ENCODE data around the gene CDH12. TPM values are rescaled to one million over a fixed set of nuclear protein-coding genes. Genes with fewer than 3 reads are reported as not detected.
"Not testable (repeated sequence)": the region's sequence is repeated elsewhere in the genome, so short reads cannot be mapped to it uniquely, and the experiment has no call there.

Gene CDH12
- total RNA-seq, 3 donors from 2014 or later: 0.33 to 2.6 (median 1.1) TPM

GRCh38 chr5:22242532-22242931, 610.6 kb downstream of the CDH12 start:
- TF ChIP-seq POLR2A (IDR thresholded peaks at IDR 0.05): no peak
- no peak for DNase-seq (ENCODE audit: low spot score in 2 of 2)
- no peak overlapping the region for H3K4me3 ChIP-seq
- no peaks in the 10 kb centered on the region for H3K9me3 ChIP-seq
- H3K36me3 ChIP-seq: peaks cover 4% of the 10 kb centered on the region
- intact Hi-C loops (cut with DNase I; ENCODE audit: low total_unique reads): no loop called here
- H3K4me1 ChIP-seq: no peaks in the 10 kb centered on the region
- H3K27ac ChIP-seq: no peak overlapping the region
- H3K27me3 ChIP-seq: no peaks in the 10 kb centered on the region

DNA sequence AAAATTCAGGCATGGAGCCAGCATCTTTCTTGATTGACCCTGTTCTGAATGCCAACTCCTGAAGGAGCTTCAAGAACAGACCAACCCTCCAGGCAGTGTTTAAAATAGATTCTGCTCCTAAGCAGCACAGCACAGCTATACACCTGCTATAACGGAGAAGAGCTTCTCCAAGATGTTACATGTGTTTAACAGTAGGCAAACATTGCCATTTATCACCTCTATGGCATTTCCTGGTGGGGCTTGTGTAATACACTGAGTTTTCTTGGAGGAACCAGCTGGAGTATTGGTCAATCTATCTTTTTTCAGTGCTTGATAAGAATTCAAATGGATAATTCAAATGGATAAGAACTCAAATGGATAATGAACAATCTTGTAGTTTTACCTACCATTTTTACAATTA, 615.1 kb downstream of the CDH12 start:
- Histone ChIP-seq H3K4me1 (no peaks in the 10 kb centered on the region), H3K4me3 (no peak overlapping the region), H3K36me3 (peaks cover 4% of the 10 kb centered on the region), H3K27me3 (no peaks in the 10 kb centered on the region), H3K9me3 (no peaks in the 10 kb centered on the region), H3K27ac (no peak overlapping the region)
- TF ChIP-seq, protein P1, sequence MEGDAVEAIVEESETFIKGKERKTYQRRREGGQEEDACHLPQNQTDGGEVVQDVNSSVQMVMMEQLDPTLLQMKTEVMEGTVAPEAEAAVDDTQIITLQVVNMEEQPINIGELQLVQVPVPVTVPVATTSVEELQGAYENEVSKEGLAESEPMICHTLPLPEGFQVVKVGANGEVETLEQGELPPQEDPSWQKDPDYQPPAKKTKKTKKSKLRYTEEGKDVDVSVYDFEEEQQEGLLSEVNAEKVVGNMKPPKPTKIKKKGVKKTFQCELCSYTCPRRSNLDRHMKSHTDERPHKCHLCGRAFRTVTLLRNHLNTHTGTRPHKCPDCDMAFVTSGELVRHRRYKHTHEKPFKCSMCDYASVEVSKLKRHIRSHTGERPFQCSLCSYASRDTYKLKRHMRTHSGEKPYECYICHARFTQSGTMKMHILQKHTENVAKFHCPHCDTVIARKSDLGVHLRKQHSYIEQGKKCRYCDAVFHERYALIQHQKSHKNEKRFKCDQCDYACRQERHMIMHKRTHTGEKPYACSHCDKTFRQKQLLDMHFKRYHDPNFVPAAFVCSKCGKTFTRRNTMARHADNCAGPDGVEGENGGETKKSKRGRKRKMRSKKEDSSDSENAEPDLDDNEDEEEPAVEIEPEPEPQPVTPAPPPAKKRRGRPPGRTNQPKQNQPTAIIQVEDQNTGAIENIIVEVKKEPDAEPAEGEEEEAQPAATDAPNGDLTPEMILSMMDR (IDR thresholded peaks at IDR 0.05): no peak
- TF ChIP-seq POLR2AphosphoS5 (IDR thresholded peaks at IDR 0.05): no peak
- intact Hi-C loops (cut with DNase I; ENCODE audit: low total_unique reads): no loop called here
- no peak for DNase-seq (ENCODE audit: low spot score in 2 of 2)

DNA sequence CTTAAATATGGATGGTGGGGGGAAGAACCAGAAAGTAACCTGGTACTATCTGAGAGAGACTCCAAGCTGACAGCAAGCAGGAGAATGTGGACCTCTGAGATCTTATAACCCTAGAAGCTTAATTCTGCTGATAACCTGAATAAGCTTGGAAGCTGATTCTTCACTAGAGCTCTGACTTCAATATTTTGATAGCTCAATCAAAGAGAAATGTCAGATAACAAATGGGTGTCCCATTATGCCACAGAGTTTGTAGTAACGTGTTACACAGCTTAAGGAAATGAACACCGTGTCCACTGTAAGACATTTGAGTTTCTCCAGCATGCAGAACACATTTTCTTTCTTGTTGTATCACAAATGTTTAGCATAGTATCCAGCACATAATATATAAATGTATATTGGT, 626.7 kb downstream of the CDH12 start:
- Histone ChIP-seq H3K4me1 (peaks cover 0 to 3% of the 10 kb centered on the region in 2 donors), H3K36me3 (no peaks in the 10 kb centered on the region), H3K27me3 (no peaks in the 10 kb centered on the region), H3K4me3 (no peak overlapping the region), H3K27ac (no peak overlapping the region), H3K9me3 (no peaks in the 10 kb centered on the region)
- TF ChIP-seq POLR2AphosphoS5 (IDR thresholded peaks at IDR 0.05): no peak
- TF ChIP-seq, protein P1 (IDR thresholded peaks at IDR 0.05): no peak
- TF ChIP-seq POLR2A (IDR thresholded peaks at IDR 0.05): no peak
- DNase-seq (ENCODE audit: low spot score in 2 of 2): no peak
- intact Hi-C loops (cut with DNase I; ENCODE audit: low total_unique reads): no loop called here

- DNase-seq (ENCODE audit: low spot score in 2 of 2): no peak
- TF ChIP-seq POLR2AphosphoS5 (IDR thresholded peaks at IDR 0.05) (no peak), POLR2A (IDR thresholded peaks at IDR 0.05) (no peak)
- TF ChIP-seq, protein P1 (IDR thresholded peaks at IDR 0.05): no peak
- no peaks in the 10 kb centered on the region for H3K9me3 ChIP-seq
- peaks cover 0 to 3% of the 10 kb centered on the region in 2 donors for H3K4me1 ChIP-seq
- H3K36me3 ChIP-seq: no peaks in the 10 kb centered on the region
- H3K27me3 ChIP-seq: no peaks in the 10 kb centered on the region
- no peak overlapping the region for H3K4me3 ChIP-seq
- intact Hi-C loops (cut with DNase I; ENCODE audit: low total_unique reads): no loop called here
- H3K27ac ChIP-seq: no peak overlapping the region
These were observed 630.1 kb downstream of the CDH12 start for GRCh38 chr5:22223079-22223478.

DNA sequence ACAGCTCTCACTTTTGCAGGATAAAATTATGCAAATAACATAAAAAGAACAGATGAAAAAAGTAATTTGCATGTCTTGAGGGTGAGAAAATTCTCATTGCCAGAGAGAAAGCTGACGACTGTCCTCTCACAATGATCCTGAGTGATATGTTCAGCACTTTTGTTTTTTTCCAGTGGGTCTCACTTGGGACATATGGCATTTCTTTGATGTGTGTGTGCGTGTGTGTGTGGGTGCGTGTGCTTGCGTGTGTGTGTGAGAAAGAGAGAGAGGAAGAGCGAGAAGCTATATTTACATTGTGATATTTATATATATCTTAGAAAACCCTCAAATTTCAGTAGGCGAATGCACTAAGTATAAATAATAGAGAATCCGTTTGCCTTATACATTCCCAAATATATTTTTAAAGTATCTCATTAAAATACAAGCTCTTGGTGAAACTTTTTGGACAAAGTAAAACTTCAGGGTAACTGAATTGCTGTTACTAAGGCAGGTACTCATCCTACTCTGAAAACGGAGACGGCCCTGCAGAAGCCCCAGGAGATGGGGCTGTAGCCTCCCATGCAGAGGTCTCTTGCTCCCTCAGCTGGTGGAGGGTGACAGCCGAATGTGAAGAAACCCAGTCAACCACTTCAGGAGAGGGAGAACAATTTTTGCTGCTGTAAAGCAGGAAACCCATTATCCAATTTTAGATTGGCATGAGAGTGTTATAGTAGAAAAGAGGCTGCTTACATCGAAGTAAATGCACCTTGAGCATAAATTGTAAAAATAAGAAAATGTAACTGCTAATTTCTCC, 639.2 kb downstream of the CDH12 start:
- H3K36me3 ChIP-seq; H3K9me3 ChIP-seq; intact Hi-C loops (cut with DNase I; ENCODE audit: low total_unique reads); H3K4me1 ChIP-seq; H3K27me3 ChIP-seq; DNase-seq (ENCODE audit: low spot score in 2 of 2); H3K4me3 ChIP-seq; H3K27ac ChIP-seq: not testable (repeated sequence)

DNA sequence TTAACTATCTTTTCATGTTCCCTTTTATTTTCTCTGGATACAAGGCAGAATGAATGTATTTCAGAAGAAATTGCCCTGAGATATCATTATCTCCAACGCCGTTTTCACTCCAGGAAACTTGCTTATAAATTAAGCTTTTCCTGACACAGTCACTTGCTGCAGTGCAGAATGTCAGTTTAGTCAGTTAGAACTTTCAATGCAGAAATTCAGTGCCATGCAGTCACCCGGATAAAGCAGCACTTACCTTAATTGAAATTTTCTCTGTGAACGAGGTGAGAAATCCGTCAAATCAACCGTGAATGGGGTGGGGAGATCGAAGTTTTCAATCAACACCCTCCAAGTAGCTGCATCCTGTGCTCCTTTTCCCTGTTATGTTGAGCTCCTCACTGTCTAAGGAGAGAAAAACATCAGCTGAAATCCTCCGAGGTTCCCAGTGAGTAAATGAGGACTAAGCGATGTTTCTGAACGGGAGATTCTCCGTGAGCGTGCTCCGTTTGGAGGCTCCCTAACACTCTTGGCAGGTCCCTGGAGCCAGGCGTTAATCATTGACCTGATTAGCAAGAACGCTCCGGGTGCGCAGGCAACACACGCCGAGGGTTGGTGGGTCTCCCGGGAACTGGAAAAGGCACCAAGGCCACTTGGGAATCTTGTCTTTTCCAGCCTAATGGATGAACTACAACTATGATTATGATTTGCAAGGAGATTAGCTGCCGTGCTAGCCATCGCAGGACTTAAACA, 640.7 kb downstream of the CDH12 start:
- H3K4me3 ChIP-seq: peak overlapping the region in 1 of 3 donors; percentile 43
- H3K27ac ChIP-seq; intact Hi-C loops (cut with DNase I; ENCODE audit: low total_unique reads); DNase-seq (ENCODE audit: low spot score in 2 of 2); H3K36me3 ChIP-seq; H3K27me3 ChIP-seq; H3K4me1 ChIP-seq; H3K9me3 ChIP-seq: not testable (repeated sequence)

- H3K9me3 ChIP-seq; H3K36me3 ChIP-seq; DNase-seq (ENCODE audit: low spot score in 2 of 2); H3K4me1 ChIP-seq; intact Hi-C loops (cut with DNase I; ENCODE audit: low total_unique reads); H3K27ac ChIP-seq; H3K27me3 ChIP-seq; H3K4me3 ChIP-seq: not testable (repeated sequence)
These were observed 644.7 kb downstream of the CDH12 start for GRCh38 chr5:22208463-22208862.

DNA sequence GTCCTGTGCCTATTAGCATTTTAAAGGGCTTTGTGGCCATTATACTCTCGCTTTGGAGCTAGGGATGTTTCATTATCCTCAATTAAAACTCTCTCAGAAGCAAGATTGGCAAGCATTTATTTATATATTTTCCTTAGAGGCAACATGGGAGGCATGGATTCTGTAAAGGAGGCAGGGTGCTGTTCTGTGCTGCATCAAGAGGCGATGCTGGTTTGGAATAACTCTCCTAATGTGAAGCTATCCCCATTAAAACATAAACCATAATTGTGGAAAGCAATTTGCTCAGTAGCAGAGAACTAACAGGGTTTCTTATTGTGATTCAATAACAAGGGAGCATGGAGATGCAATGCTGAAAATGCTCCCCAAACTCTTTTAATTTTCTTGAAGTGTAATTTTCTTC, 664.5 kb downstream of the CDH12 start:
- intact Hi-C loops (cut with DNase I; ENCODE audit: low total_unique reads); H3K4me3 ChIP-seq; H3K36me3 ChIP-seq; H3K4me1 ChIP-seq; H3K27ac ChIP-seq; DNase-seq (ENCODE audit: low spot score in 2 of 2); H3K27me3 ChIP-seq; H3K9me3 ChIP-seq: not testable (repeated sequence)

- H3K4me1 ChIP-seq; H3K9me3 ChIP-seq; DNase-seq (ENCODE audit: low spot score in 2 of 2); intact Hi-C loops (cut with DNase I; ENCODE audit: low total_unique reads); H3K27me3 ChIP-seq; H3K27ac ChIP-seq; H3K4me3 ChIP-seq; H3K36me3 ChIP-seq: not testable (repeated sequence)
These were observed 665.4 kb downstream of the CDH12 start for GRCh38 chr5:22187632-22188228.

GRCh38 chr5:22169226-22169625, 683.9 kb downstream of the CDH12 start:
- H3K4me1 ChIP-seq; H3K27ac ChIP-seq; H3K36me3 ChIP-seq; intact Hi-C loops (cut with DNase I; ENCODE audit: low total_unique reads); H3K27me3 ChIP-seq; H3K9me3 ChIP-seq; DNase-seq (ENCODE audit: low spot score in 2 of 2); H3K4me3 ChIP-seq: not testable (repeated sequence)
